ENCODE results near the gene TSSC4. TPM values are rescaled to one million over a fixed set of nuclear protein-coding genes. Genes with fewer than 3 reads are reported as not detected.
"Not testable (repeated sequence)": the region's sequence is repeated elsewhere in the genome, so short reads cannot be mapped to it uniquely, and the experiment has no call there.

TSSC4 gene
- total RNA-seq, 6 experiments from 2014 or later: 47.4 to 74.7 (median 62.8) TPM

DNA sequence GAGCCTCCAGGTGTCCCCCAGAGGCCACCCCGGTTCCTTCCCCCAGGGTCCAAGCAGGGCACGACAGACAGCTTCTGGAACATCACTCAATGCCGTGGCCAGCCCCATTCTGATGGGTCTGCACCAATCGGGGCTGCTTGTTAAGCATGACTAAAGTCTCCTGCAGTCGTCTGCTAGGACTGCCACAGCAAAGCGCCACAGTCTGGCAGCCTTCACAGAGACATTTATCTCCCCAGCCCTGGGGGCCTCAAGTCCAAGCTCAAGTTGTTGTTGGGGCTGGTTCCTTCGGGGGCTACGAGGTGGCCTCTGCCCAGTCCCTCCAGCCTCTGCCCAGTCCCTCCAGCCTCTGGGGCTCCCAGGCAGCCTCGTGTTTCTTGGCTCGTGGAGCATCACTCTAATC is 37.4 kb upstream of the TSSC4 start:
- peaks cover 21% of the 10 kb centered on the region for H3K27me3 Mint-ChIP-seq (ENCODE audit: insufficient read depth)
- H3K27ac Mint-ChIP-seq: no peak overlapping the region
- DNase-seq: no peak
- H3K9me3 Mint-ChIP-seq: no peaks in the 10 kb centered on the region
- no peaks in the 10 kb centered on the region for H3K4me1 Mint-ChIP-seq (ENCODE audit: low read depth)
- H3K4me3 Mint-ChIP-seq: no peak overlapping the region
- no peaks in the 10 kb centered on the region for H3K36me3 Mint-ChIP-seq (ENCODE audit: low read depth)
- TF ChIP-seq, protein P1, sequence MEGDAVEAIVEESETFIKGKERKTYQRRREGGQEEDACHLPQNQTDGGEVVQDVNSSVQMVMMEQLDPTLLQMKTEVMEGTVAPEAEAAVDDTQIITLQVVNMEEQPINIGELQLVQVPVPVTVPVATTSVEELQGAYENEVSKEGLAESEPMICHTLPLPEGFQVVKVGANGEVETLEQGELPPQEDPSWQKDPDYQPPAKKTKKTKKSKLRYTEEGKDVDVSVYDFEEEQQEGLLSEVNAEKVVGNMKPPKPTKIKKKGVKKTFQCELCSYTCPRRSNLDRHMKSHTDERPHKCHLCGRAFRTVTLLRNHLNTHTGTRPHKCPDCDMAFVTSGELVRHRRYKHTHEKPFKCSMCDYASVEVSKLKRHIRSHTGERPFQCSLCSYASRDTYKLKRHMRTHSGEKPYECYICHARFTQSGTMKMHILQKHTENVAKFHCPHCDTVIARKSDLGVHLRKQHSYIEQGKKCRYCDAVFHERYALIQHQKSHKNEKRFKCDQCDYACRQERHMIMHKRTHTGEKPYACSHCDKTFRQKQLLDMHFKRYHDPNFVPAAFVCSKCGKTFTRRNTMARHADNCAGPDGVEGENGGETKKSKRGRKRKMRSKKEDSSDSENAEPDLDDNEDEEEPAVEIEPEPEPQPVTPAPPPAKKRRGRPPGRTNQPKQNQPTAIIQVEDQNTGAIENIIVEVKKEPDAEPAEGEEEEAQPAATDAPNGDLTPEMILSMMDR (IDR thresholded peaks at IDR 0.05): no peak

DNA sequence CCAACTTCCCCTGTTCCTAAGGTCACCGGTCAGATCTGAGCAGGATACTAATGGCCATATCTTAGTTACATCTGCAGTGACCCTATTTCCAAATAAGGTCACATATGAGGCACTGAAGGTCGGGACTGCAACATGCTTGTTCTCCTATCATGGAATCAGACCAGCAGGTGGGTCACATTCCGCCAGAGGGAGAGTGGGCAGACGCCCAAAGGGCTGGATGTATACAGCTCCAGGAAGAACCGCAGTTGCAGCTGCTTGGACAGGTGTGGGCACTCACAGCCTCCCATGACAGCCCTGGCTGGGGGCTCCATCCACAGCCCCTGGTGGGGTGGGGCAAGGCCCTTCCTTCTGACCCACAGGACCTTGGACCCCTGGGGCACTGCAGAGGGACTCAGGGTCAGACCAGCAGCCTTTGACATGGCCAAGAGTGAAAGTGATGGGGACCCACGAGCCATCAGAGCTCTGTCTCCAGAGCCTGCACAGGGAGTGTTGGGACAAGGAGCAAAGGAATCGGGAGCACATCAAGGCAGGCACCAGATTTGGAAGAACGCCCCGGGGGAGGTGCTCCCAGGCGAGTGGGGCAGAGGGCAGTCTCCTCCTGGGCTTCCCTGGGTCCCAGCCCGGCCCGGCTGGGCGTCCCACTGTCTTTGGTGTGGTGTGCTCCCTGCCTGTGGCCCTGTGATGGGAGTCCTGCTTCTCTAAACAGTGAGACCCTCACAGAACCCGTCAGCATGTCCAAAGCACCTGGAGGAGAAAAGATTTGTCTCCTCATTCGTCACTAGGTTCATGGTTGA is 36.8 kb upstream of the TSSC4 start:
- no peak overlapping the region for H3K4me3 Mint-ChIP-seq
- no peak overlapping the region for H3K27ac Mint-ChIP-seq
- H3K9me3 Mint-ChIP-seq: no peaks in the 10 kb centered on the region
- TF ChIP-seq, protein P1 (IDR thresholded peaks at IDR 0.05): no peak
- no peaks in the 10 kb centered on the region for H3K36me3 Mint-ChIP-seq (ENCODE audit: low read depth)
- no peaks in the 10 kb centered on the region for H3K4me1 Mint-ChIP-seq (ENCODE audit: low read depth)
- H3K27me3 Mint-ChIP-seq (ENCODE audit: insufficient read depth): peaks cover 21% of the 10 kb centered on the region
- no peak for DNase-seq

DNA sequence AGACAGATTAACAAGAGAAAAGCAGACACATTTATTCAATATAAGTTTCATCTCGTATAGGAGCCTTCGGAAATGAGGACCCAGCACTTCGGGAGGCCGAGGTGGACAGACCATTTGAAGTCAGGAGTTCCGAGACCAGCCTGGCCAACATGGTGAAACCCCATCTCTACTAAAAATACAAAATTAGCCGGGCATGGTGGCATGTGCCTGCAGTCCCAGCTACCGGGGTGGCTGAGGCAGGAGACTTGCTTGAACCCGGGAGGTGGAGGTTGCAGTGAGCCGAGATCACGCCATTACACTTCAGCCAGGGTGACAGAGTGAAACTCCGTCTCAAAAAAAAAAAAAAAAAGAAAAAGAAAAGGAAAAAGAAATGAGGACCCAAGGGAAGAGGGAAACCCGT is 36.2 kb upstream of the TSSC4 start:
- H3K27me3 Mint-ChIP-seq (ENCODE audit: insufficient read depth): peaks cover 21% of the 10 kb centered on the region
- H3K4me1 Mint-ChIP-seq (ENCODE audit: low read depth); DNase-seq; H3K27ac Mint-ChIP-seq; H3K36me3 Mint-ChIP-seq (ENCODE audit: low read depth); H3K4me3 Mint-ChIP-seq; H3K9me3 Mint-ChIP-seq: not testable (repeated sequence)

DNA sequence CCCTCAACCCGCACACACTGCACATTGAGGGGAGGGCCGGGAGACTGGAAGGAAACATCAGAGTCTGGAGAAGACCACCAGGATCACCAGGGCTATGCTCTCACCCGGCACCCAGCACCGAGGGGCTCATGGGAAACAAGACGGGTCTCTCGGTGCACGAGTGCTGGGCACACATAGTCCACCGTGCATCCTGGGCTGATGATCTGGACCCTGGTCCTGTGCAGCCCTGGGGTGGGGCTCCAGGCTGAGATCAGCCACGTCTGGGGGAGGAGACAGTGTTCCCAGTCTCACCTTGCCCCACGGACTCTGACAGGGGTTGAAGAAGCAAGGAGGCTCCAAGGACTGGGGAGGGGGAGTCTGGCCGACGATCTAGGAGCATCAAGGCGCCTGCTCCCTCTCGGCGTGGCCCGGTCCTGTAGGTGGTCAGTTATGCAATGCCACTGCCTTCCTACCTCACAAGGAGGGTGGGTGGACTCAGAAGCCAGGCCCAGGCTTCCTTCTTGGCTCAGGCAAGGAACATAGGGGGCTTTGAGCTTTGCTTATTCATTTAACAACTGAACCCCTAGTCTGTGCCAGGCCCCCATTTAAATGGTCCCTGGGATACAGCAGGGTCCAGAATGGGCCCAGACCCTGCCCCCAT is 34.9 kb upstream of the TSSC4 start:
- TF ChIP-seq, protein P1 (IDR thresholded peaks at IDR 0.05): no peak
- DNase-seq: no peak
- no peaks in the 10 kb centered on the region for H3K36me3 Mint-ChIP-seq (ENCODE audit: low read depth)

DNA sequence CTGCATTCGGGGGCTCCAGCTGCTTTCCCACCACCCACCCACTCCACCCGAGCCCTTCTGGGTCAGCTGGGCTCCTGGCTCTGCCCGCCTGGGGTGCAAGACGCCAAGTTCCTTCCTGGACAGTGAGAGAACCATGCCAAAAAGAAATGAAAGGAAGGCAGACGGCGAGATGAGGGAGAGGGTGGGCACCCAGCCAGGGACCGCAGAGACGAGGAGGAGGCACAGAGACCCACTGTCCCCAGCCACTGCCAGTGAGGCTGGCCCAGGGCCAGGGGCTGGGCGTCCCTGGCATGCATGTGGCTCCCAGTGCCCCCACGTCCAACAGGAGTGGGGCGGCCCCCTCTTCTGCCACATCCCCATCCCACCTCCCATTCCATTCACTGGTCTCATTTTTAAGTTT is 34.3 kb upstream of the TSSC4 start:
- Mint-ChIP-seq H3K4me1 (ENCODE audit: low read depth) (no peaks in the 10 kb centered on the region), H3K9me3 (no peaks in the 10 kb centered on the region), H3K36me3 (ENCODE audit: low read depth) (no peaks in the 10 kb centered on the region), H3K27me3 (ENCODE audit: insufficient read depth) (peaks cover 21% of the 10 kb centered on the region), H3K4me3 (no peak overlapping the region), H3K27ac (no peak overlapping the region)
- TF ChIP-seq, protein P1 (IDR thresholded peaks at IDR 0.05): no peak
- DNase-seq: no peak

More for the DNA sequence above, 34.9 kb upstream of the TSSC4 start:
- H3K4me1 Mint-ChIP-seq (ENCODE audit: low read depth): no peaks in the 10 kb centered on the region
- no peaks in the 10 kb centered on the region for H3K9me3 Mint-ChIP-seq
- H3K27ac Mint-ChIP-seq: no peak overlapping the region
- peaks cover 21% of the 10 kb centered on the region for H3K27me3 Mint-ChIP-seq (ENCODE audit: insufficient read depth)
- no peak overlapping the region for H3K4me3 Mint-ChIP-seq

DNA sequence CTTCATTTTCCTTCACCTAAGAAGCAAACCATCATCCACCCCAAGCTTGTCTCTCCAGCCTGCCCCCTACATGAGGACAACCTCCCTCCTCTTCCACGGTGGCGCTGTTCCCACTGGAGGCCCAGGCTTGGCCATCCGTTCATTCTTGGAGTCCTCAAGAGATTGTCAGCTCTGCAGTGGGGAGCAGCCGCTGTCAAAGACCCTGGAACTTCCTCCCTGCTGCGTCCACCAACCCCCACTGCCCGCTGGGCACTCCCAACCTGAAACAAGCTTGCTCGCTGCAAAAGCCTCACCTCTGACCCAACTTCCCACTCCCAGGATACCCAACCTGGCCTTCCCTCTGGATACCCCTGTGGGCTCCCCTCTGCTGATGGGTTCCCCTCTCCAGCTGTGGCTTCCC is 33.8 kb upstream of the TSSC4 start:
- no peak for DNase-seq
- Mint-ChIP-seq H3K36me3 (ENCODE audit: low read depth) (no peaks in the 10 kb centered on the region), H3K27ac (no peak overlapping the region), H3K4me1 (ENCODE audit: low read depth) (no peaks in the 10 kb centered on the region), H3K4me3 (no peak overlapping the region), H3K9me3 (no peaks in the 10 kb centered on the region), H3K27me3 (ENCODE audit: insufficient read depth) (peaks cover 21% of the 10 kb centered on the region)
- TF ChIP-seq, protein P1 (IDR thresholded peaks at IDR 0.05): no peak
